ENCODE measurements around the gene SRSF8.

GRCh38 chr11:95092549-95093324 lies 26.0 kb downstream of the SRSF8 start:
- peak; percentile 64 for TF ChIP-seq CTCF (IDR thresholded peaks at IDR 0.05)
- TF ChIP-seq EZH2 (IDR thresholded peaks at IDR 0.05; ENCODE audit: borderline replicate concordance, insufficient read depth, low read depth, low read length, poor library complexity, severe bottlenecking): no peak

Measured in B cell (primary cell).